HG02759 (cell line): Measurements from ENCODE around the gene PLXNB1.
A peak's percentile ranks its signal among the peaks of the same experiment; 100 is the strongest.
"Not testable (repeated sequence)": the region's sequence is repeated elsewhere in the genome, so short reads cannot be mapped to it uniquely, and the experiment has no call there.

ENCODE experiments used
- ATAC-seq: cut with Tn5 transposase; IDR thresholded peaks from one replicate; pipeline ENCODE4 v1.9.1; 2021; ENCODE audit warnings: mild to moderate bottlenecking, moderate library complexity; ENCODE audit not compliant: unreplicated experiment

Gene PLXNB1, protein sequence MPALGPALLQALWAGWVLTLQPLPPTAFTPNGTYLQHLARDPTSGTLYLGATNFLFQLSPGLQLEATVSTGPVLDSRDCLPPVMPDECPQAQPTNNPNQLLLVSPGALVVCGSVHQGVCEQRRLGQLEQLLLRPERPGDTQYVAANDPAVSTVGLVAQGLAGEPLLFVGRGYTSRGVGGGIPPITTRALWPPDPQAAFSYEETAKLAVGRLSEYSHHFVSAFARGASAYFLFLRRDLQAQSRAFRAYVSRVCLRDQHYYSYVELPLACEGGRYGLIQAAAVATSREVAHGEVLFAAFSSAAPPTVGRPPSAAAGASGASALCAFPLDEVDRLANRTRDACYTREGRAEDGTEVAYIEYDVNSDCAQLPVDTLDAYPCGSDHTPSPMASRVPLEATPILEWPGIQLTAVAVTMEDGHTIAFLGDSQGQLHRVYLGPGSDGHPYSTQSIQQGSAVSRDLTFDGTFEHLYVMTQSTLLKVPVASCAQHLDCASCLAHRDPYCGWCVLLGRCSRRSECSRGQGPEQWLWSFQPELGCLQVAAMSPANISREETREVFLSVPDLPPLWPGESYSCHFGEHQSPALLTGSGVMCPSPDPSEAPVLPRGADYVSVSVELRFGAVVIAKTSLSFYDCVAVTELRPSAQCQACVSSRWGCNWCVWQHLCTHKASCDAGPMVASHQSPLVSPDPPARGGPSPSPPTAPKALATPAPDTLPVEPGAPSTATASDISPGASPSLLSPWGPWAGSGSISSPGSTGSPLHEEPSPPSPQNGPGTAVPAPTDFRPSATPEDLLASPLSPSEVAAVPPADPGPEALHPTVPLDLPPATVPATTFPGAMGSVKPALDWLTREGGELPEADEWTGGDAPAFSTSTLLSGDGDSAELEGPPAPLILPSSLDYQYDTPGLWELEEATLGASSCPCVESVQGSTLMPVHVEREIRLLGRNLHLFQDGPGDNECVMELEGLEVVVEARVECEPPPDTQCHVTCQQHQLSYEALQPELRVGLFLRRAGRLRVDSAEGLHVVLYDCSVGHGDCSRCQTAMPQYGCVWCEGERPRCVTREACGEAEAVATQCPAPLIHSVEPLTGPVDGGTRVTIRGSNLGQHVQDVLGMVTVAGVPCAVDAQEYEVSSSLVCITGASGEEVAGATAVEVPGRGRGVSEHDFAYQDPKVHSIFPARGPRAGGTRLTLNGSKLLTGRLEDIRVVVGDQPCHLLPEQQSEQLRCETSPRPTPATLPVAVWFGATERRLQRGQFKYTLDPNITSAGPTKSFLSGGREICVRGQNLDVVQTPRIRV (N-terminal part only)

DNA sequence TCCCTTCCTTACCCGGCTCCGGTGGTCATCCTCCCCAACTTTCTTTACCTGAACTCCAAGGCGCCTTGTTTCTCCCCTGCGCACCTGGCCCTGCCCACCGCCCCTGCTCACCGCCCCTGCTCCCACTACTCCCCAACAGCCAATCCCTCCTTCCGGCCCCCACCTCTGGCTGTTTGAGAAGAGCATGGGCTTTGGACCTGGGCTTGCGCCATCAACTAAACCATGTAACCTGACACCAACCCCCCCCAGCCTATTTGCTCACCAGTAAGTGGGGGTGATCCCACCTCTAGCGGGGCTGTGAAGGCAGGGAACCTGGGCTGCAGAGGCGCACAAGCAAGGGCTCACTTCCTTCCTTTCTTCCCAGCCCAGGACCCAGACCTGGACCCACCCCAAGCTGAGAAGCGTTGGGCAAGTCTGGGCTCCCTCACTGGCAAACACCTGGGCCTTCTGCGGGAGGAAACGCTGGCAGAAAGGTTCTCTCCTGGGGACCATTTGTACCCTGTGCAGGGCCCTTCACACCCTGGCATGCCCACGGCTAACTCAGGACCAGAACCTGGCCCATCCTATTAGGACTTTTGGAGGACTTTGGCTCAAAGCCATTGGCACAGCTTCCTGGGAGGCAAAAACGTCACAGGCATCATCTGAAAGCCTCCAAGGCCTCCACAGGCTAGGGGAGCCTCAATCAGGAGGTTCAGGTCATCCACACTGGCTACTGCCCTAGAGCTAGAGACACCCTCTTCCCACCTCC lies at the start of gene PLXNB1:
Gene PLXNB1 (minus strand): TSS at position 127 of the 748 bp plus-strand sequence. CDS start 5,475 bp downstream, outside the sequence.
- peak; percentile 15 for ATAC-seq

DNA sequence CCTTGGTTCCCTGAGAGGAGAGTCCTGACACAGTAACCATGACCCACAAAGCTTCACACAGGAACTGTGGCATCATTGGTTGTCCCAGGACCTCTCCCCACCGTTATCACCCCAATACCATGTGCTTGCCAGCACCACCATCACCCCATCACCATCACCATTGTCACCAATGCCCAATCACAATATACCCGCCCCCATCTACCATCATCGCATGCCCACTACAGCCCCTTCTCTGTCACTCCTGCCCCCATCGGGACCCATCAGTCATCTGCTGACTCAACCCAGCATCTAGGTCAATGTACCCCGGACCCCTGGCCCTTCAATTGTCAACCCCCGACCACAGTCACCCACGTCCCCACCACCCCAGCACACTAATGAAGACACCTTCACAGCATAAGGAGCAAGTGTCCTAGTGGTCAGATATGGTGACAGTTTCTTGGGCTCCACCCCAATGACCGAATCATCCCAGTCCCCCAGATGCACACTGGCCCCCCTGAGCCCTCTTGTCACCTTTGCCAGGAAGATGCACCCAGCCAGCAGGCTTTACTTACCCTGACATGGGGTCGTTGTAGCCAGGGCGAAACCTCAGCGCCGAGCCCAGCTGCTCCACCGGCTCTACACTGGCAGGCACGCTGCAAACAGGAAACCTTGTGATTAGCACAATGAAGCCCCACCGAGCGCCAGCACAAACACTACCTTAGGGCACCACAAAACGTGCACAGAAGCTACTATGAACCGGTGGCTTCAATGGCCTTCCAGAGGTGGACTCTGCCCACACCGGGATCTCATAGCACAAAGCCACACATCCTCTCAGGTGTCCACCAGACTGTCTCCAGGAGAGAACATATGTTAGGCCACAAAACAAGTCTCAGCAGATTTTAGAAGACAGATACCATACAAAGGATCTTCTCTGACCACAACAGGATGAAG lies 49.0 kb upstream of the PLXNB1 start:
- ATAC-seq: peak; percentile 52

DNA sequence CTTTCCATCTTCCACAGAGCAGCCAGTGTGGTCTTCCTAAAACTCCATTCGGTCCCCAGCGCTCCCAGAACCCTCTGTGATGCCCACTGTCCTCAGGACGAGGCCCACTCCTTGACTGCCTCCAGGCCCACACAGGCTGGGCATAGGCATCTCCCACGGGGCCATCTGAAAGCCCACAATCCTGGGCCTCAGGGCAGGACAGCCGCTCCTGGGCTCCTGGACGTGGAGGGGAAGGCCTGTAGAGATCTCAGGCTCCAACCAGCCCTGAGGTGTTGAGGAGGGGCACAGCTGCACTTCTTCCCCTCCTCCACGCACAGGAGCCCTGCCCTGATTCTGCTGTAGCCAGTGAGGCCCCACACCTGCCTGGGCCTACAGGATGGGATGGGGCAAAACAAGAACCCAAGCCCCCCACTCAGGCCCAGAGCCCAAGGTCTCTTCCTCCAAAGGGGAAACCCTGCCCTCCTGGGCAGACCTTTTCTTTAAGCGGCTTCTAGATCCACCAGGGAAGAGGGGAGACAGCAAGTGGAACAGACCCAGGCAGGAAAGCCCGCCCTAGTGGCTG lies 48.2 kb upstream of the PLXNB1 start:
- no peak for ATAC-seq

DNA sequence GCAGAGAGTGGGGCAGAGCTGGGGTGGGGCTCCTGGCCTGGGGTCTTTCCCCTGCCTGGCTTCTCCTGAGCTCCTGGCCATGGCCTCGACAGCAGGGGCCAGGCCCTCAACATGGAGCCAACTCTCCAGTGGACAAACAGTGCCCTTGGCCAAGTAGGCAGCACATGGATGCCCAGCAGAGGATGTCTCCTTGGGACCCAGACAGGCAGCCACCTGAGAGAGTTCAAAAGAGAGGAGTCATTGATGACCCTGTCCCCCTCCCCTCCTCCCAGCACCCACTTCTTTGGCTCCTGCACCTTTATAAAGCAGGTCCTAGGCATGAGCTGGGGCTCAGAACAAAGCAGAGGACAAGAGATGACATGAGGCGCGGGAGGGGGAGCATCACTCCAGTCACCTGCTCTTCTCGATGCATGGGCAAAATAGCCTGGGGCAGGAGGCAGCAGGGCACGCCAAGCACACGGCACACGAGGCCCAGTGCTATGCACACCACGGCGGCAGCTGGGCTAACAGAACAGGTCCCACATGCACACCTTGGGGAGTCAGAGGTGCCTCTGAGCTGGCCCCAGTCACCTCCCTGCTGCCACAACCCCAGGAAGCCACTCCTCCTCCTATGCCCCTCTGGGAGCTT lies 46.7 kb upstream of the PLXNB1 start:
- ATAC-seq: no peak

DNA sequence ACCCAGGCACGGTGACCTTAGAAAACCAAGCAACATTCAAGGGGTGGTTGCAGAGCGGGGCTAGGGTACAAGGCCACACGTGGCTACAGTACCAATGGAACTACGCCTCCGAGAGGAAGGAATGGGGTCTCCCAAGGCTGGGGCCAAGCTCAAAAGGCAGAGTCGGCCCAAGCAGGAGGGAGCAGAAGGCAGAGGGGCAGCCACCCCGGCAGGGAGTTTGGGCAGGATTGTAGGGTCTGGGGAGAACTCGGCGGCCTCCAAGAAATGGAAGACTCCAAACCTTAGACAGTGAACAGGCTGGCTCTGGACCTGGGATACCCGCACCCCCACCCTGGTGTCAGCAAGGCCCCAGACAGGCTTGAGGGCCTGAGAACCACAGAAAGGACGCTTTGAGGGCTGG lies 45.3 kb upstream of the PLXNB1 start:
- ATAC-seq: no peak

DNA sequence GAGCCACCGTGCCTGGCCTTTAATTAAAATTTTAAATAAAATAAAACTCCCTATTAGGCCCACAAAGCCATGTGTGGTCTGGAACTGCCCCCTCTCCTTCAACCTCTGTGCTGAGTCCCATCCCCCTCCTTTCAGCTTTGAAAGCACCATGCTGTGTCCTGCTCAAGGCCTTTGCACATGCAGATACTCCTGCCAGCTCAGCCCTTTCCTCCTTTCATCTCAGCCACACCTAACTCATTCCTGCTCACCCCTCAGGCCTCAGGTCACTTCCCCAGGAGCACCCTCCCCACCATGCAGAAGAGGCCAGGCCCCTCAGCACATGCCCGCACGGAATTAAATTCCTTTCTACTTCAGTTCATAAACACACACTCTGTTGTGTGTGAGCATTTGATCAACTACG lies 44.7 kb upstream of the PLXNB1 start:
- ATAC-seq: no peak

DNA sequence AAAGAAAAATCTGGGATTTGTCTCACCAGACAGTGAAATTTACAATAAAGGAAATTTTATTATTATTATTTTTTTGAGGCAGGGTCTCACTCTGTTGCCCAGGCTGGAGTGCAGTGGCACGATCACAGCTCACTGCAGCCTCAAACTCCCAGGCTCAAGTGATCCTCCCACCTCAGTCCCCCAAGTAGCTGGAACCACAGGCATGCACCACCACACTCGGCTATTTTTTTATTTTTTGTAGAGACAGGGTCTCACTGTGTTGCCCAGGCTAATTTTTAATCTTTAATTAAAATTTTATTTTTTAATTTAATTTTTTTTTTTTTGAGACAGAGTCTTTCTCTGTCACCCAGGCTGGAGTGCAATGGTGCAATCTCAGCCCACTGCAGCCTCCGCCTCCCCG lies 44.1 kb upstream of the PLXNB1 start:
- ATAC-seq: not testable (repeated sequence)

DNA sequence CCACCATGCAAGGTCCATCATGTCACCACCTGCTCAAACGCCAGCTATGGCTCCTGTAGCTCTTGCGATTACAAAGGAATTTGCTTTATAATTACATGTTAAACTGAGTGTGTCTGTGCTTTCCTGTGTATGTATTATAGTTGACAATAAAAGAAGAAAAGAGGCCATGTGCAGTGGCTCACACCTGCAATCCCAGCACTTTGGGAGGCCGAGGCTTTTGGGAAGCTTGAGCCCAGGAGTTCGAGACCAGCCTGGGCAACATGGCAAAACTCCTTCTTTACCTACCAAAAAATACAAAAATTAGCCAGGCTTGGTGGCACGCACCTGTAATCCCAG lies 43.7 kb upstream of the PLXNB1 start:
- no peak for ATAC-seq

DNA sequence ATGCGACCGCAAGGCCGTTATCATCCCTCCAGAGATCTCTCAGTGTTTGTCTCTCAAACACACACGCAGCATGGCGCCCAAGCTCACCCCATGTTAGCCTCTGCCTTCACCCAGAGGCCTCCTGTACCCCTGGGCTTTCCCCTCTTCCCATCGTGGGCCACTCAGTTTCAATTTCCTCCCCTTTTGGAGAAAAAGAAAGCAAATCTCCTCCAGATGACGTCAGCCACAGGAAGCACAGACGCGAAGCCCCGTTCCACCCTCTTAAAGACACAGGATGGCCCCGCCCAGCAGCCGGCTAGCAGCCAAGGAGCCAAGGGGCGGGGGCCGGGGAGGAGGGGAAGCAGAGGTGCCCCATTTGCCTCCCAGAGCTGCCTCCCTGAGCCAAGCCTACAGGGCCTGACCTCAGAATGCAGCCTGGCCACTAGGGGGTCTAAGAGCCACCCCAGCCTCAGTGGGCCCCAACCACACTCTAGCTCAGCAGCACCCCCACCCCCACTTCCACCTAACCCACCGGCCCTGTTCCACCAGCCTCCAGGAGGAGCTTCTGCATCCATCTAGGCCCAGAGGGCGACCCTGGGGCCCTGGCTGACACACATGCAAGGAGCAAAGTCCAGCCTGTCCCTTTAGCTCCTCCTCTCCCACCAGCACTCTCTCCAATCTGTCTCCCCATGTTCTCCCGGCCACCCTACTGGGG lies 43.2 kb upstream of the PLXNB1 start:
- ATAC-seq: peak; percentile 86

DNA sequence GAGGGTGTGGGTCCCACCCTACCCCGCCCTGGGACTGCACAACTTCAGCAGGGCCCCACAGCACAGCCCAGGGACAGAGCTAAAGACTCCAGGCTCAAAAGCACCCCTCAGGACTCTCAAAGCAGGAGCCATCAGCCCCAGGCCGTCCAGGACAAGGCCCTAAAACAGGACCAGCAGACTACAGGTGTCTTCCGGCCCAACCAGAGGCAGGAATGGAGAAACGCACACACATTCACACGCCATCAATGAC lies 42.7 kb upstream of the PLXNB1 start:
- ATAC-seq: no peak

DNA sequence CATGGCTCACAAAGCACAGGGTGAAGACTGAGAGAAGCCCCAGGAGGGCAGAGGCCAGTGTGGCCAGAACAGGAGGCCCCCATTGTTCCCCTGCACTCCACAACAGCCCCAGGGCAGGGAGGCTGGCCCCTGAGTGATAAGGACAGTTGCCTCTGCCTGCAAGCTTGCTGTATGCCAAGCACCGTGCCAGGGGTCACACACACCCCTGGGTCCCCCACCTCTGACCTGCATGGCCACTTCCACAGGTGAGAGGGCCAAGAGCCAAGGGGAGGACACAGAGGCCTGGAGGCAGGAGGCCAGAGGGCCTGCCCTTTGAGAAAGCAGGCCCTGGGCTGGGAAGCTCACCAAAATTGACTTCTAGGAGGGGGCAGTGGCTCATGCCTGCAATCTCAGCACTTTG lies 40.4 kb upstream of the PLXNB1 start:
- no peak for ATAC-seq

DNA sequence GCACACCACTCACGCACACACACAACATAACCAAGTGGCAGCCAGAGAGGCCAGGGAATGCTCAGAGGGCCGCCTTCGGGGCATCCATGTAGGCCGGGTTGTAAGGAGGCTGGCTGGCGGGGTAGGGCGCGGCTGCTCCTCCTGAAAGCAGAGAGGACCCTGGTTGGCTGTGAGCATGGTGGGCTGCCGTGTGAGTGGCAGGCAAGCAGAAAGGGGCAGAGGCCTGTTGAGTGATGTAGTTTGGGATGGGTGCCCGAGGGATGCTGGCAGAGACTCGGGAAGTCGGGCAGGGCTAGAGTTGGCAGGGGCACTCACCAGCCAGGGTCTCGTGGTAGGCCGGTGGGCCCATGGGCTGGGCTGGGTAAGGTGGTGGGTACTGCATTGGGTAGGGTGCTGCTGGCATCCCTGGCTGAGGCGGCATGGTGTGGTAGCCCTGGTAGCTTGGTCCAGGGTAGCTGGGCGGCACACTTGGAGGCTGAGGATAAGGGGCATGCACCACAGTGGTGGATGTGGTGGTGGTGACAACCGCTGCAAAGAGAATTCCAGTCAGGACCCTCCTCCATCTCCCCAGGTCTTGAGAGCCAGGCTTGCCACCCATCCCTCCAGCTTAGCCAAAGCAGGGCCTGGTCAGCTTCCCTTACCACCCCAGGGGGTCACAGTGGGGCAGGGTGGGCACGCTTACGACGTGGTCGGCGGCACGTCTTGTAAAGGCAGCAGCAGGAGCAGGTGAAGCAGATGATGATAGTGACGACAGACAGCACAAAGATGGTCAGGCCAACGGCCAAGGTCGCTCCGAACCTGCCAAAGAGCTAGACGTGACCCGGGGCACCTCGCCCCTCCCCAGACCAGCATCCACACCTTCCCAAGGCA lies 39.4 kb upstream of the PLXNB1 start:
- no peak for ATAC-seq

DNA sequence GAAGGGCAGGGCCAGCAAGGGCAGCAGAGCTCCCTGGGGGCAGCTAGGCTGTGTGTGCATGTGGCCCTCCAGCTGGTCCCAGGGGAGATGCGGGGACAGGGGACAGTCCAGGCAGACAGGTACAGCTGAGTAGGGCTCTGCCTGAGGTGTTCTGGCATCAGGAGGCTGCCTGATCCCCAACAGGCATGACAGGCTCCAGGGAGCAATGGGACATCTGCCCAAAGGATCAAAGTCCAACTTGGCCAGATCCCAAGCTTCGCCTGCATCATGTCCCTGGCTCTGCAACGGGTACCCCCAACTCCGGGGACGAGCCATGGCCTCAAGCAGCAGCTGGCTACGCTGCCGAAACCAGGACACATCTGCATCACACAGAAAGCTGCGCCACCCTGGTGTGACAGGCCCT lies 38.4 kb upstream of the PLXNB1 start:
- ATAC-seq: no peak

DNA sequence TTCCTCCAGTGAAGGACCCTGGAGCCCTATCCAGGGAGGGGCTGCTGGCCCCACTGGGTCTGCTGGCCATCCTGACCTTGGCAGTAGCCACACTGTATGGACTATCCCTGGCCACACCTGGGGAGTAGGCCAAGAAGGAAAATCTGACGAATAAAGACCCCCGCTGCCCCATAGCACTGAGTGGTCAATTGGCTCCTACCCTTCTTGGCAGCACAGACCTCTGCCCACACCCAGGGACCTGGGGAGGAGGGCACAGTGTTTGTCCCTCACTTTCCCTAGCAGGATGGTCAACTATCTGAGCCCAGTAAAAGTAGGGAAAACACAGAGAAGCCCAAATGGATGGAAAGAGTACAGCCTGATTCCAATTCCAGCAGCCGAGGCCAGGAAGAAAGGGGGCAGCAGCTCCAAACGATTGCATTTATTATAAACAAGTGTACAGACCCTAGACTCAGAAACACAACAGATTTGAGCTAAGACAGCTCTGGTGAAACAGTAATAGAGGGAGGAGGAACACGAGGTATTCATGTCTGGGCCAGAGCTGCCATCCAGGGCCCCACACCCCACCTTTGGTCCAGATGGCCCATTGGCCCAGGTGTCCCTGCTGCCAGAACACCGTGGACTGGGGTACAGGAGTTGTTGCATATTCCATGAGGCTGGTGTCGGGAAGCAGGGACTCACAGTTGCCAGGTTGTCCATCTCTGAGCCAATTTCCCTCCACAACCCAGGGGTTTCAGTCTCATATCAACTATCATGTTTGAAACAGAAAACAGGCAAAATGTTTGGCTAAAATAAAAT lies 37.8 kb upstream of the PLXNB1 start:
- no peak for ATAC-seq

DNA sequence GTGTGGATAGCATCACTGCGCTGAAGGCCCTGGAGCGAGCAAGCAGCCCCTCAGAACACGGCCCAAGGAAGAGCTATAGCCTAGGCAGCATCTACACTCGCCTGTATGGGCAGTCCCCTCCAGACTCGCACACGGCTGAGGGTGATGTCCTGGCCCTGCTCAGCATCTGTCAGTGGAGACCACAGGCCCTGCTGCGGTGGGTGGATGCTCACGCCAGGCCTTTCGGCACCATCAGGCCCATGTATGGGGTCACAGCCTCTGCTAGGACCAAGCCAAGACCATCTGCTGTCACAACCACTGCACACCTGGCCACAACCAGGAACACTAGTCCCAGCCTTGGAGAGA lies 37.2 kb upstream of the PLXNB1 start:
- no peak for ATAC-seq

DNA sequence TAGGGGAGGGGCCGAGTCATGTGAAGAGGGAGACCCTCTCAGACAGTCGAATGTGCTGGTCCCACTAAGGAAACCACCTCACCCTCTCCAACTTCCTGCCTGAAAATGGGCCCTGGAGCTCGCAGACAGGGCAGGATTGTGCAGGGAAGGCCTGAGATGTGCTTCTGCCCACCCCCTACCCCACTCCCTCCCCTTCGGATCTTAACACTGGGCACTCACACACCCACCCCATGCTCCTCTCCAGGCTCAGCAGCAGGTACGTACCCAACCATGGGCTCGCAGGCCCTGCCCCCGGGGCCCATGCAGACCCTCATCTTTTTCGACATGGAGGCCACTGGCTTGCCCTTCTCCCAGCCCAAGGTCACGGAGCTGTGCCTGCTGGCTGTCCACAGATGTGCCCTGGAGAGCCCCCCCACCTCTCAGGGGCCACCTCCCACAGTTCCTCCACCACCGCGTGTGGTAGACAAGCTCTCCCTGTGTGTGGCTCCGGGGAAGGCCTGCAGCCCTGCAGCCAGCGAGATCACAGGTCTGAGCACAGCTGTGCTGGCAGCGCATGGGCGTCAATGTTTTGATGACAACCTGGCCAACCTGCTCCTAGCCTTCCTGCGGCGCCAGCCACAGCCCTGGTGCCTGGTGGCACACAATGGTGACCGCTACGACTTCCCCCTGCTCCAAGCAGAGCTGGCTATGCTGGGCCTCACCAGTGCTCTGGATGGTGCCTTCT lies 36.7 kb upstream of the PLXNB1 start:
- ATAC-seq: peak; percentile 5
